ENCODE measurements around the gene YES1. TPM values are rescaled to one million over a fixed set of nuclear protein-coding genes. Genes with fewer than 3 reads are reported as not detected.

The YES1 gene
- total and polyA plus RNA-seq, 2 of the 8 experiments (the other 6 are each of a cell fraction or from before 2014, with no cell fraction given): 14.8 to 94.3 TPM

- Histone ChIP-seq H4K20me1 (replicated peaks in 1 of 2; ENCODE audit: control insufficient read depth in 1 of 2, insufficient read depth in 2 of 2, low read length in 2 of 2) (no peaks in the 10 kb centered on the region), H2BK12ac (ENCODE audit: low read depth, low read length) (no peak overlapping the region), H4K8ac (ENCODE audit: extremely low read depth, insufficient read depth, low read length) (no peak overlapping the region), H3K27me3 (replicated peaks in 1 of 4; ENCODE audit: control insufficient read depth in 3 of 4, extremely low read depth in 1 of 4, insufficient read depth in 3 of 4, low read length in 3 of 4) (no peaks in the 10 kb centered on the region), H3K27ac (ENCODE audit: low read depth, low read length) (no peak overlapping the region), H3K4me1 (replicated peaks in 1 of 4; ENCODE audit: control insufficient read depth in 3 of 4, insufficient read depth in 4 of 4, low read length in 3 of 4) (no peaks in the 10 kb centered on the region; a peak in 1 of 7 replicates), H3K4me3 (ENCODE audit: extremely low read depth in 1 of 4, insufficient read depth in 2 of 4, low read depth in 3 of 4, low read length in 4 of 4) (no peak overlapping the region), H3K23ac (ENCODE audit: insufficient read length) (no peak overlapping the region), H3K79me1 (ENCODE audit: low read depth, low read length) (no peaks in the 10 kb centered on the region), H3K9me3 (ENCODE audit: insufficient read depth in 2 of 2, low read depth in 1 of 2, low read length in 1 of 2) (no peaks in the 10 kb centered on the region), H3K79me2 (ENCODE audit: control insufficient read depth in 1 of 2, insufficient read depth in 2 of 2, low read length in 2 of 2) (peaks cover 6 to 12% of the 10 kb centered on the region in 2 experiments; a peak in 3 of 4 replicates), H2AFZ (ENCODE audit: low read length) (no peak overlapping the region), H2BK120ac (replicated peaks; ENCODE audit: low read depth, low read length) (no peak overlapping the region), H2BK5ac (ENCODE audit: low read depth, low read length) (no peak overlapping the region), H3K4me2 (ENCODE audit: insufficient read depth in 1 of 2, low read depth in 2 of 2, low read length in 2 of 2) (no peak overlapping the region), H2BK15ac (ENCODE audit: low read length) (no peak overlapping the region), H2BK20ac (ENCODE audit: low read length) (no peak overlapping the region), H3K14ac (ENCODE audit: insufficient read length) (no peak overlapping the region), H4K5ac (ENCODE audit: insufficient read length, low read depth, low read length) (no peak overlapping the region), H4K91ac (replicated peaks; ENCODE audit: insufficient read length, low read length) (no peak overlapping the region), H3K56ac (replicated peaks; ENCODE audit: insufficient read length, low read depth, low read length) (no peak overlapping the region), H3K23me2 (ENCODE audit: low read depth, low read length) (peaks cover 6% of the 10 kb centered on the region; the same call in 1 of the 2 replicates), H3K18ac (ENCODE audit: extremely low read depth, low read length) (no peak overlapping the region), H3K36me3 (ENCODE audit: control insufficient read depth in 2 of 4, insufficient read depth in 4 of 4, low read length in 3 of 4) (no peaks in the 10 kb centered on the region), H3K4ac (replicated peaks; ENCODE audit: insufficient read length, low read depth, low read length) (no peak overlapping the region), H3K9ac (replicated peaks in 1 of 4; ENCODE audit: extremely low read depth in 1 of 4, low read depth in 3 of 4, low read length in 3 of 4) (no peak overlapping the region), H2AK5ac (ENCODE audit: low read depth, low read length) (no peak overlapping the region)
- TF ChIP-seq SRF (IDR thresholded peaks at IDR 0.05; ENCODE audit: low read depth, low read length) (no peak), SP1 (IDR thresholded peaks at IDR 0.05; ENCODE audit: low read depth, low read length) (no peak), ATF3 (IDR thresholded peaks at IDR 0.05; ENCODE audit: insufficient read depth, low read depth, low read length) (no peak), TCF12 (IDR thresholded peaks at IDR 0.05; ENCODE audit: low read depth, low read length) (no peak), RFX5 (IDR thresholded peaks at IDR 0.05; ENCODE audit: borderline replicate concordance, low read depth, low read length) (no peak), PHF8 (conservative IDR thresholded peaks at IDR 0.05; ENCODE audit: low read depth, low read length) (no peak), RAD21 (IDR thresholded peaks at IDR 0.05 in 1 of 2, conservative IDR thresholded peaks at IDR 0.05 in 1 of 2; ENCODE audit: low read depth in 2 of 2, low read length in 2 of 2) (no peak), TAF1 (IDR thresholded peaks at IDR 0.05; ENCODE audit: low read depth, low read length) (no peak)
- CTCF ChIA-PET (ENCODE audit: partially characterized antibody): interaction anchor here (1.0 to 10.4 kb wide), 6 partner anchors 12 to 74 kb away, joined by 3 to 106 read pairs (median 4); no protein-coding TSS in a partner anchor
- DNase-seq (ENCODE audit: low read depth in 1 of 2, low spot score in 2 of 2) (no peak), FAIRE-seq (no peak)
- WGBS, 2 experiments (ENCODE audit: extremely low coverage in 1 of 2, insufficient coverage in 1 of 2, insufficient read length in 1 of 2, insufficient replicate concordance in 2 of 2, low coverage in 1 of 2, low lambda C conversion rate in 2 of 2, missing lambda C conversion rate in 1 of 2): 98% methylated on average over 3 of the region's 3 CpGs; no CpG with 5 or more reads in 1 of the 2 experiments
- POLR2A ChIA-PET (ENCODE audit: partially characterized antibody): interaction anchor here (0.7 to 1.3 kb wide), 3 partner anchors 9 to 63 kb away, joined by 3 read pairs; no protein-coding TSS in a partner anchor
Measured at GRCh38 chr18:815353-815752, 3.3 kb upstream of the YES1 start.
